OCI-LY3 (cell line): ENCODE measurements around the gene TMEM198.

Source experiments
- H2AFZ ChIP-seq: fragments of 200-600, 300-600 bp; shearing (Covaris generic); 2 replicates; pipeline ENCODE4 v1.6.0; 2014; ENCODE audit warnings: antibody characterized with exemption, low read depth, low read length
- H3K27ac ChIP-seq: fragments of 200-600, 300-600 bp; sonication (generic); 2 replicates; pipeline ENCODE4 v1.5.1; 2014; ENCODE audit warnings: mild to moderate bottlenecking, low read length, moderate library complexity, mixed read lengths
- H3K27me3 ChIP-seq: fragments of 200-600, 300-600 bp; sonication (generic); 2 replicates; pipeline ENCODE4 v1.6.1; 2014; ENCODE audit warnings: low read depth, low read length, mixed read lengths
- H3K36me3 ChIP-seq: fragments of 200-600, 300-600 bp; sonication (generic); replicated peaks from 2 replicates; pipeline ENCODE3; 2014; ENCODE audit warnings: low read depth, low read length, mixed read lengths
- H3K4me1 ChIP-seq: fragments of 300-600, 200-600 bp; sonication (generic); 2 replicates; pipeline ENCODE4 v1.6.1; 2014; ENCODE audit warnings: low read length, mixed read lengths
- H3K4me2 ChIP-seq: fragments of 200-600, 300-600 bp; sonication (generic); 2 replicates; pipeline ENCODE4 v1.6.1; 2014; ENCODE audit warnings: low read length, mixed read lengths
- H3K4me3 ChIP-seq: fragments of 300-600, 200-600 bp; sonication (generic); 2 replicates; pipeline ENCODE4 v1.5.1; 2014; ENCODE audit warnings: antibody characterized with exemption, mild to moderate bottlenecking, low read length, moderate library complexity
- H3K79me2 ChIP-seq: fragments of 300-600, 200-600 bp; shearing (Covaris generic); 2 replicates; pipeline ENCODE4 v1.6.1; 2014; ENCODE audit warnings: mild to moderate bottlenecking, low read length, mixed read lengths
- H3K9ac ChIP-seq: fragments of 300-600, 200-600 bp; shearing (Covaris generic); 2 replicates; pipeline ENCODE4 v1.6.0; 2014; ENCODE audit warnings: mild to moderate bottlenecking, low read length, moderate library complexity
- H3K9me3 ChIP-seq: fragments of 200-600, 300-600 bp; shearing (Covaris generic); 2 replicates; pipeline ENCODE4 v1.6.1; 2014; ENCODE audit warnings: low read length, mixed read lengths; ENCODE audit not compliant: insufficient read depth
- H4K20me1 ChIP-seq: fragments of 200-600, 300-600 bp; sonication (generic); 2 replicates; pipeline ENCODE4 v1.6.1; 2016; ENCODE audit warnings: low read length, mixed read lengths; ENCODE audit not compliant: insufficient read depth
- EZH2phosphoT487 ChIP-seq: fragments of 200-600 bp; shearing (Covaris generic); IDR thresholded peaks from 2 replicates; pipeline ENCODE4 v1.6.1; 2018; ENCODE audit warnings: antibody characterized with exemption, mixed run types, low read depth
- TF ChIP-seq, protein P1 (sequence below): fragments of 200-600, 300-600 bp; sonication (generic); IDR thresholded peaks from 2 replicates; pipeline ENCODE4 v1.5.1; 2014; ENCODE audit warnings: antibody characterized with exemption, low read length, low read depth

Gene TMEM198

DNA sequence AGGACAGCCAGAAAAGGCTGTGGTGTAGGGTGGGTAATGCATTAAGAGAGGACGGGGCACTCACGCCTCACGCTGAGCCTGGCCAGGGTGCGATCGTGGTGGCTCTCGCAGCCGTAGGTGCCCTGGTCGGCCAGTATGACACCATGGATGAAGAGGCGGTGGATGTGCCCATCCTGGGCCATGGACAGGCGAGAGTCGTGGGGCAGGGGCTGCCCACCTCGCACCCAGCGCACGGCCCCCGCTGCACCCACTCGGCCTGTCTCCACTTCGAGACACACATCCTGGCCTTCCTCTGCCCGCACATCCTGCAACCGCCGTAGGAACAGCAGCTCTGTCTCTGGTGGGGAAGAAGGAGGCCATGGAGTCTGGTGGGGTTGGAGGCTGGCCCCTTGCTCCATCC, 12.1 kb downstream of the TMEM198 start:
- no peak overlapping the region for H3K4me2 ChIP-seq
- no peak overlapping the region for H3K4me3 ChIP-seq
- H3K4me1 ChIP-seq, result no peaks in the 10 kb centered on the region
- no peaks in the 10 kb centered on the region for H3K9me3 ChIP-seq
- H3K27me3 ChIP-seq, result no peaks in the 10 kb centered on the region
- H3K9ac ChIP-seq, result no peak overlapping the region
- no peak for TF ChIP-seq EZH2phosphoT487
- TF ChIP-seq, protein P1, sequence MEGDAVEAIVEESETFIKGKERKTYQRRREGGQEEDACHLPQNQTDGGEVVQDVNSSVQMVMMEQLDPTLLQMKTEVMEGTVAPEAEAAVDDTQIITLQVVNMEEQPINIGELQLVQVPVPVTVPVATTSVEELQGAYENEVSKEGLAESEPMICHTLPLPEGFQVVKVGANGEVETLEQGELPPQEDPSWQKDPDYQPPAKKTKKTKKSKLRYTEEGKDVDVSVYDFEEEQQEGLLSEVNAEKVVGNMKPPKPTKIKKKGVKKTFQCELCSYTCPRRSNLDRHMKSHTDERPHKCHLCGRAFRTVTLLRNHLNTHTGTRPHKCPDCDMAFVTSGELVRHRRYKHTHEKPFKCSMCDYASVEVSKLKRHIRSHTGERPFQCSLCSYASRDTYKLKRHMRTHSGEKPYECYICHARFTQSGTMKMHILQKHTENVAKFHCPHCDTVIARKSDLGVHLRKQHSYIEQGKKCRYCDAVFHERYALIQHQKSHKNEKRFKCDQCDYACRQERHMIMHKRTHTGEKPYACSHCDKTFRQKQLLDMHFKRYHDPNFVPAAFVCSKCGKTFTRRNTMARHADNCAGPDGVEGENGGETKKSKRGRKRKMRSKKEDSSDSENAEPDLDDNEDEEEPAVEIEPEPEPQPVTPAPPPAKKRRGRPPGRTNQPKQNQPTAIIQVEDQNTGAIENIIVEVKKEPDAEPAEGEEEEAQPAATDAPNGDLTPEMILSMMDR, result no peak
- H3K36me3 ChIP-seq, result no peaks in the 10 kb centered on the region
- H4K20me1 ChIP-seq, result no peaks in the 10 kb centered on the region
- H3K27ac ChIP-seq, result no peak overlapping the region
- no peak overlapping the region for H2AFZ ChIP-seq
- no peaks in the 10 kb centered on the region for H3K79me2 ChIP-seq

DNA sequence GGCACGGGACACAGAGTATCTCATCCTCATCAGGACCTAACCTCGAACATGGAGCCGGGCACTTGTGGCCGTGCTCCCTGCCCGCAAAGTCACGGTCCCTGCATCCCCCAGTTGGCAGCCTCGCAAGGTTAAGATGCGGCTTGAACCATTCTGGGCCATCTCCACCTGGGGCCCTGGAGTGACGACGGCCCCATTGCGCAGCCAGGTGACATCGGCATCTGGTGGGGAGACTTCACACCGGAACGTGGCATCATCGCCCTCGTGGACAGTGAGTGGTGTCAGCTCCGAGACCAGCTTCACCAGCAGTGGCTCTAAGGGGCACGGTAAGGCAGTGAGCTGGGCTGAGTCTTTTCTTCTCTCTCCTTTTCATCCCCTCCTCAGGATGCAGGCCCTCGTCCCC, 12.6 kb downstream of the TMEM198 start:
- no peak overlapping the region for H3K9ac ChIP-seq
- H3K27me3 ChIP-seq, result no peaks in the 10 kb centered on the region
- TF ChIP-seq, protein P1, result no peak
- H3K4me1 ChIP-seq, result no peaks in the 10 kb centered on the region
- no peaks in the 10 kb centered on the region for H3K9me3 ChIP-seq
- H3K4me2 ChIP-seq, result no peak overlapping the region
- no peaks in the 10 kb centered on the region for H3K36me3 ChIP-seq
- H3K27ac ChIP-seq, result no peak overlapping the region
- H4K20me1 ChIP-seq, result no peaks in the 10 kb centered on the region
- no peaks in the 10 kb centered on the region for H3K79me2 ChIP-seq
- H3K4me3 ChIP-seq, result no peak overlapping the region
- H2AFZ ChIP-seq, result no peak overlapping the region

DNA sequence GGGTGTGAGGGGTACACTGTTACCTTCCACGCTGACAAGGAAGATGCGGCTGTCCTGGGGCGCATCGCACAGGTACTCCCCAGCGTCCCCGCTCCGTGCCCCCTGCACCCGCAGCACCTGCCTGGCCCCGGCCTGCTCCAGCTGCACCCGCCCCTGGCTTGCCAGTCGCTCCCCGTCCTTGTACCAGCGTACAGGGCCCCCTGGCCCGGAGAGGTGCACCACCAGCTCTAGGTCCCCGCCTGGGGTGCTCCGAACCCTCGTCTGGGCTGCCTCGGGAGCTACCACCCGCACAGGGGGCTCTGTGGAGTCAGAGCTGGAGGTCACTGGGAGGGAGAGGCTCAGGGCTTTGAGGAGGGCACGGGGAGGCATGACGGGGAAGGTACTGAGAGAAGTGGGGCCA, 13.5 kb downstream of the TMEM198 start:
- no peak overlapping the region for H3K4me2 ChIP-seq
- no peaks in the 10 kb centered on the region for H4K20me1 ChIP-seq
- H3K27ac ChIP-seq, result no peak overlapping the region
- H3K4me1 ChIP-seq, result no peaks in the 10 kb centered on the region
- no peak overlapping the region for H2AFZ ChIP-seq
- H3K36me3 ChIP-seq, result no peaks in the 10 kb centered on the region
- no peaks in the 10 kb centered on the region for H3K27me3 ChIP-seq
- no peaks in the 10 kb centered on the region for H3K9me3 ChIP-seq
- H3K4me3 ChIP-seq, result no peak overlapping the region
- H3K9ac ChIP-seq, result no peak overlapping the region
- no peaks in the 10 kb centered on the region for H3K79me2 ChIP-seq
- no peak for TF ChIP-seq EZH2phosphoT487
- TF ChIP-seq, protein P1, result no peak

DNA sequence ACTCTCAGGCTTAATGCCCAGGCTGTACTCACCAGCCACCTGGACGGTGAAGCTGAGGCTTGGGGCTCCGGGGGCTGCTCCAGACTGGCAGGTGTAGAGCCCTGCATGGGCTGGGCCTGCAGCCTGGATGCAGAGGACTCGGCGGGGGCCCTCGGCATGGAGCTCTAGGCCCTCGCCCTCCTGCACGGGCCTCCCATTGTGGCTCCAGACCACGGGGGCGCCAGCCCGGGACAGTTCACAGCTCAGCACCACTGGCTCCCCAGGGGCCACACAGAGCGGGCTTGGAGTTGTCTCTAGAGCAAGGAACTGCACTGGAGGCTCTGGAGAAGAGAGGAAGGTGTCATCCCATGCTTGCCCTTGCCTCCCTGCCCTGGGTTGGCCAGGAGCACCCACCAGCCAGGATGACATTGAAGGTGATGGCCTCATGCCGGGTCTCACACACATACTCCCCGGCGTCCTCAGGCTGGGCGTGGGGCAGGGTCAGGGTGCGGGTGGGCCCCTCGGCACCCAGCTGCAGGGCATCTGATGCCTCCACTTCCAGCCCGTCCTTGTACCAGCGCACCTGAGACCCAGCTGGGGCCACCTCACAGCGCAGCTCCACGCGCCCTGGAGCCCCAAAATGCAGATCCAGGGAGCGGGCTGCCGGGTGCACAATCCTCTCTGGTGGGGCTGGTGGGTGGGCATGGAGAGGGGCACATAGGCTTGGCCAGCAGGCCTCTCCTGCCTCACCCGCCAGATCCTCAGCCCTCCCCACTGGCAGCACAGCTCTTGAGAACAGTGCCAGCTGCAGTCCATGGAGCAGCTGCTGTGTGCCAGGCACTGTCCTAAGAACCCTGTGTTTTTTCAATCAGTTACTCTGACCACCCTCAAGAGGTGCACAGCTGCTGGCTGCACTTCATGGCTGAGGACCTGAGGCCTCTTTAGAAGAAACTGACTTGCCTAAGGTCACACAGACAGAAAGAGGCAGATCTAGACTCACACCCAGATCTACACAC, 14.3 kb downstream of the TMEM198 start:
- no peaks in the 10 kb centered on the region for H4K20me1 ChIP-seq
- H3K36me3 ChIP-seq, result no peaks in the 10 kb centered on the region
- H3K9me3 ChIP-seq, result no peaks in the 10 kb centered on the region
- no peak overlapping the region for H3K4me2 ChIP-seq
- H3K4me1 ChIP-seq, result no peaks in the 10 kb centered on the region
- no peak overlapping the region for H2AFZ ChIP-seq
- H3K9ac ChIP-seq, result no peak overlapping the region
- H3K4me3 ChIP-seq, result no peak overlapping the region
- H3K27me3 ChIP-seq, result no peaks in the 10 kb centered on the region
- no peak for TF ChIP-seq EZH2phosphoT487
- TF ChIP-seq, protein P1, result no peak
- no peak overlapping the region for H3K27ac ChIP-seq
- no peaks in the 10 kb centered on the region for H3K79me2 ChIP-seq
